Putamen (tissue), 1 donor: ENCODE data around the gene ZNRF2.
"Not testable (repeated sequence)": the region's sequence is repeated elsewhere in the genome, so short reads cannot be mapped to it uniquely, and the experiment has no call there.

ENCODE experiments used
- DNase-seq: peaks from one replicate; pipeline ENCODE4 v3.0.0-alpha.2; 2016; ENCODE audit warnings: low spot score

The ZNRF2 gene

DNA sequence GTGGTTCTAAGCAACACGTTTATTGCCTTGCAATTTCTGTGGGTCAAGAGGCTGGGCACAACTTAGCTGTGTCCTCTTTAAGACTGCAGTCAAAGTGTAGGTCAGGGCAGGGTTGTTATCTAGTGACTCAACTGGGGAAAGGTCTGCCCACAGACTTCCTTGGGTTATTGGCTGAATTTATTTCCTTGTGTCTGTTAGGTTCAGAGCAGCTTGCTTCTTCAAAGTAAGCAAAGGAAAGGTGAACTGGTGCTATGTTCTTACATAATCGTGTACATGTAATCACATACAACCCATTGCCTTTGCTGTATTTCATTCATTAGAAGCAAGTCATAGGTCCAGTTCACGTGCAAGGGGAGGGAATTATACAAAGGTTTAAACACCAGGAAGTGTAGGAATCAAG is 5.9 kb downstream of the ZNRF2 start:
- not testable (repeated sequence) for DNase-seq

DNA sequence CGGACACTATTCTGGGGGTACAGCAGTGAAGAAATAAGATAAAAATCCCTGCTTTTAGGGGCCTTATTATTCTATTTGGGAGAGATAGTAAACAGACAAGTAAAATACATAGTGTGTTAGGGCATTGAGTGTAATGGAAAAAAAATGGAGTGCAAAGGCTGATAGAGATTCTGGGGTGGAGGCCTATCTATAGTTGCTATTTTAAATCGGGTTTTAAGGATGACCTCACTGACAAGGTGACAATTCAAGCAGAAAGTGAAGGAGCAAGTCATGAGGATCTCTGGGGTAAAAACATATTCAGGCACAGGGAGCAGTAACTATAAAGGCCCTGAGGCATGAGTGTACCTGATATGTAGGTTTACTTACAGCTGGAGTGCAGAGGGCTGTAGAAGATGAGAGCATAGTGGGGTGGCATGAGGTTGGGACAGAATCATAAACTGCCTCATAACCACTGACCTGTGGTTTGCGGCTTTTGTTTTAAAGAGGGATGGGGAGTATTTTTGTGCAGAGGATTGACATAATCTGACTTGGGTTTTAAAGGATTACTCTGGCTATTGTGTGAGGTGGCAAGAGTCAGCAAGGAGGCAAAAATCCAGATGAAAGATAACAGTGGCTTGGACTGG is 8.1 kb downstream of the ZNRF2 start:
- not testable (repeated sequence) for DNase-seq

DNA sequence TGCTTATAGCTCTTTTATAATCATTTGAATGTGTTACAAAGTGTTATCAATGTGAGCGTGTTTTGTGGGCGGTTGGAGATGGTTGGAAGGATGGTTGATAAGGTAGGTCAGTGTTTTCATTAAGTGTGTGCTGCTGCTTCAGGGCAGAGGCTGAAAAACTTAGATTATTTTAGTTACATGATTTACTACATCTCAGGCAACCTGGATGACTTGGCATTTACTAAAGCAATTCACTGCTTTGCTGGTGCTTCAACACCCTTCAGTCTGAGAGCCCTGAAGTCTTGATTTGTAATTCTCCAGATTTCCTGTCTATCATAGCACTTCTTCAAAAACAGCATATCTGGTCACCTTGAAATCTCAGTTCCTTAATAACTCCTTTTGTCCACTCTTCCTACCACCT is 11.9 kb downstream of the ZNRF2 start:
- DNase-seq = not testable (repeated sequence)

DNA sequence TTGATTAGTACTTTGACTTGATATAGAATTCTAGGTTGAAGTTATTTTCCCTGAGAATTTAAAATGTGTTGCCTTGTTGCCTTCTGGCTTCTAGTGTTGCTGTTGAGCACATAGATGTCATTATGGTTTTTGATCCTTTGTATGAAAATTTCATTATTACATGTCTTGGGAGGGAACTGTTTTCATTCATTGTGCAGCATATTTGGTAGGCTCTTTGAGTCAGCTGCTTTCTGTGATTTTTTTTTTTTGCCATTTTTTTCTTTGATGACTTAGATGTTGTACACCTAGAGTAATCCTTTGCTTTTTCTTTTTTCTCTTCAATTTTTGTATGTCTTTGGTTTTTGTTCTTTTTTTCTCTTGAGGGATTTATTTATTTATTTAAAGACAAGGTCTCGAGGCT is 13.1 kb downstream of the ZNRF2 start:
- not testable (repeated sequence) for DNase-seq

DNA sequence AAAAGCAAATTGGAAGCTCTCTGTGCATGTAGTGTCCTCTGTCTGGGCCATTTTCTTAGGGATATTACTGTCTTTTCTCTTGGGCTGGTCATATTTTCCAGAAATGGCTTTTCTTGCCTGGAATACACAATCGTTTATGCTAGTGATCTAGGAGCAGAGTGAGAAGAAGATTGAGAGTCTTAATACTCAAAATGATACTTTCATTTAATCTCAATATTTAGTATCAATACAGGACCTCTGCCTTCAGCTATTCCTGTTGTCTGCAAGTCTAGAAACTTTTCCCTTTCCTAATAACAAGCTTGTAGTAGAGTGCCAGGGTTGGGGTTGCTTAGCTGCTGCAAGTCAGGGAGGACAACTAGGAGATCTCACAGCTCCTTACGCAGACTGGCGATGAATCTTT is 14.0 kb downstream of the ZNRF2 start:
- DNase-seq = not testable (repeated sequence)

DNA sequence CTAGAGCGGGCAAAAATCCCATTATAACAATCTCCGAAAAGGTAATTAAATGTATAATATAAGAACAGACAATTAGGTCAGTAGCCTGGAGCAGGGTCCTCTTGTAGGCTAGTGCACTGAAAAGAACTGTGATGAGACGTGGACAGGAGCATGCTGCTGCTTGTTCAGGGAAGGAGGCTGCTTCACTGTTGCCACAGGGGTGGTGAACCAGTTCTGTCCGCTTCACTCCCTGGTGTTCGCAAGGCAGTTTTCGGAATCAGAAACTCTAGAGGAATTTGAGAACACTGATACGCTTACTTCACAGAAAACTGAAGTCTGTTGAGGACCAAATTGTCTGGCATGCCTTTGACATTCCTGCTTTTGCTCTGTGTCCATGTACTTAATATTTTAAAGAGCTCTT is 17.4 kb downstream of the ZNRF2 start:
- no peak for DNase-seq

DNA sequence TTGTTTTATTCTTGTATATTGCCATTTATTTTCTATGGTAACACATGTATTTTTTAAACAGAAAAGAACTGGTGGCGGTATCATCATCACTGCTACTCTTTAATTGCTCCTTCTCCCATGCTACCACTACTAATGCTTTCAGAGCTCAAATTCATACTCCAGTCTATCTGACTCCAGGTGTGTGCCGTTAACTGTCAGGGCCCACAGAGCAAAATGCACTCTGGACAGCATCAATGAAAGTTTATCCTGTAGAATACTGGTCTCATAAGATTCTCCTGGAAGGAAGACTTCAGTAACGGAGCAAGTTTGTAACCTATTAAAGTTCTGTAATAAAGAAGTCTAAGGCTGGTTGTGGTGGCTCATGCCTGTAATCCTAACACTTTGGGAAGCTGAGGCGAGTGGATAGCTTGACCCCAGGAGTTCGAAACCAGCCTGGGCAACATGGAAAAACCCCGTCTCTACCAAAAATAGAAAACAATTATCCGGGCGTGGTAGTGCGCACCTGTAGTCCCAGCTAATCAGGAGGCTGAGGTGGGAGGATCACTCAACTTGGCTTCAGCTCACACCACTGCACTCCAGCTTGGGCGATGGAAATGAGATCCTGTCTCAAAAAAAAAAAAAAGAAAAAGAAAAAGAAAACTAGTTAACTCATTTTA is 18.4 kb downstream of the ZNRF2 start:
- no peak for DNase-seq

DNA sequence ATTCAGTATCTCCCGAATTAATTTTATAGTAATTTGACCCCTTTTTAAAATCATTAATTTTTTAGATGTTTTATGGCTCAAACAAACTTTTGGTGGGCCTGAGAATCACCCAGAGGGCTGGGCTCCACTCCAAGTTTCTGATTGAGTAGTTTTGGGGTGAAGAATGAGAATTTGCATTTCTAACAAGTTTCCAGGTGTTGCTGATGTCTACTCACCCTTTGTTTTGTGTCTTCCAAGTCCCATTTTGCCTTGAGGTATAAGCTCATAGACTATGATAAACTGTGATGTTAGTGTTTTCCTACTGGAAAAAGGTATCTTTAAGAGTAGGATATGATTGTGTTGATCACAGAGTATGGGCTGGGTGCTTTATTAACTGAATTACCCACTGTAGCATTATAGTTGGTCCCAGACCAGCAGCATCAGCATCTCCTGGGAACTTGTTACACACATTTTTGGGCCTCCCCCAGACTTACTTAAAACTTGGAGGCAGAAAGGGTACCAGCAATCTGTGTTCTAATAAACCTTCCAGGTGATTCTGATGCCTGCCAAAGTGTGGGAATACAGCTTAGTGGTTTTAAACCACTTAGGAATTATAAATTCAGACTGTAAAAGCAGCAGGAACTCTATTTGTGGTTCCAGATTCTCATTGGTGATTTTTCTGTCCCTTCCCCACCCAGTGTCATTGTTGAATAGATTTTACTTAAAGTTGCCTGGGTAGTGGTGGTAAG is 19.1 kb downstream of the ZNRF2 start:
- no peak for DNase-seq

DNA sequence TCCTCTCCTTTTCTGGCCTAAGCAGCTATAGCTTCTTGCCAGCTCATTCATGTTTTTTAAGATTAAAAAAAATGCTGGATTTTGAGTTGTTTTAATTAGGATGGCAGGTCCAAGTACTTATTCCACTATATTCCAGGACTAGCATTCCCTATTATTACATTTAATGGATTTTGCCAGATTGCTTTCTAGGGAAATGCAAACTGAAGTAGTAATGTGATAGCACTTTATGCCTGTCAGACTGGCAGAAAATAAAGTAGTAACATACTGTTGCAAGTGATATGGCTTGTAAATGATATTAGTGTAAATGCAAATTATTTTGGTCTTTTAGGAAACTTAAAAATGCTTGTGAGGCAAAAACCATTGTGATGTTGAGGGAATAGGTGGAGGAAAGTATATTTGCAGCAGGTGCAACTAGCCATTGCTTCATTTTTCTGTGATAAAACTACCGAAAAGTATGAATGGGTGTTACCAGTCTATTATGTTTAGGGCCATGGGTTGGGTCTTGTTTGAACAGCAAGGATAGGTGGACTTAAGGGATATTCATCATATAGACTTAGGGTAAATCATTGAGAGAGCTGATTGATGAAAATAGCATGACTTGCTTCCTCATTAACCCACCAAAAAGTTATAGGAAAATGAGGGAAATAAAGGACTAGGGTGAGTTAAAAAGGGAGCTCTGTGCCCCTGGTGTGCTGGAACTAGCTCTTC is 19.9 kb downstream of the ZNRF2 start:
- DNase-seq = no peak

DNA sequence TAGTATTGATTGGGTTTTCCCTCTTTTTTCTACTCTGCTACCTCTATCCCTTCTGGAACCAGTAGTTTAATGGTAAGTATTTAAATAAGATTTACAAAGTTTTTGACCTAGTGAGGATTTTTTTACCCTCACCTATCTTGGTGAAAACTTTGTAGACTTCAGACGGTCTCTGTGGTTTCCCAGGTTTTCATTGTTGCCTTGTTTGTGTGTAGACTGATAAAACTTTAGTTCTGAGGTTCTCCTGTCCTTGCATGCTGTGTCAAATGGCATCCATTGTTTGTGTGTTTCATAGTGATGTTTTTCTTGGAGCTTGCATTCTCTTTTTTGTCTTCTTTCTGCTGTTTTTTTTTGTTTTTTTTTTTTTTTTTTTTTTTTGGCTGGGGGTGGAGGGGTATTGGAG is 22.6 kb downstream of the ZNRF2 start:
- no peak for DNase-seq

DNA sequence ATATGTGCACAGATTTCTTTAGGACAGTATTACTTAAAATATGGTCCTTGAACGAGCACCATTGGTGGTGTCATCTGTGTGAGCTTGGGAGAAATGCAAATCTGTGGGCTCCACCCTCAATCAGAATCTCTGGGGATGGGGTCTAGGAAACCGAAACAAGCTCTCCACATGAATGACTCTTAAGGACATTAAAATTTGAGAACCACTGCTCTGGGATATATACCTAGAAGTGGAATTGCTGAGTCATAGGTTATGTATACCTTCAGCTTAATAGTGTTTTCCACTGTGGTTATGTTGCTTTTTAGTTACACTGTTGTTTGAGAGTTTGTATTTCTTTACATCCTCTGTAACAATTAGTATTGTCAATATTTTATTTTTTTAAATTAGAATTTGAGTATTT is 24.0 kb downstream of the ZNRF2 start:
- no peak for DNase-seq

DNA sequence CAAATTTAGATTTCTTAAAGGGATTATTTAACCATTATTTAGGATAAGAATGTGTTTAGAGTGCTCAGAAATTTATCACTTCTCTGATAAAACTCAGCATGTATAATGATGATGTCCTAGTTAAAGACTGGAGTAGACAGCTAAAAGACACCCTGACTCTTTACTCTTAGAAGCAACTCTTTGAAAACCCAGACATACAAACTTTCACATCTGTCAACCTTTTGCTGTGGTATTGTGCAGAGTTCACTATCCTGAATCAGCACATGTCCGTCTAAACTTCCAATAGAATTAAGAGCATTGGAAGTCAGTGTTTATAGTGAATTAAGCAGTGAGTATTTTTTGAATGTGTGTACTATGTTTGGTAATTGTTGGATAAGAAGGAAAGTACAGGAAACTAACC is 24.9 kb downstream of the ZNRF2 start:
- no peak for DNase-seq

DNA sequence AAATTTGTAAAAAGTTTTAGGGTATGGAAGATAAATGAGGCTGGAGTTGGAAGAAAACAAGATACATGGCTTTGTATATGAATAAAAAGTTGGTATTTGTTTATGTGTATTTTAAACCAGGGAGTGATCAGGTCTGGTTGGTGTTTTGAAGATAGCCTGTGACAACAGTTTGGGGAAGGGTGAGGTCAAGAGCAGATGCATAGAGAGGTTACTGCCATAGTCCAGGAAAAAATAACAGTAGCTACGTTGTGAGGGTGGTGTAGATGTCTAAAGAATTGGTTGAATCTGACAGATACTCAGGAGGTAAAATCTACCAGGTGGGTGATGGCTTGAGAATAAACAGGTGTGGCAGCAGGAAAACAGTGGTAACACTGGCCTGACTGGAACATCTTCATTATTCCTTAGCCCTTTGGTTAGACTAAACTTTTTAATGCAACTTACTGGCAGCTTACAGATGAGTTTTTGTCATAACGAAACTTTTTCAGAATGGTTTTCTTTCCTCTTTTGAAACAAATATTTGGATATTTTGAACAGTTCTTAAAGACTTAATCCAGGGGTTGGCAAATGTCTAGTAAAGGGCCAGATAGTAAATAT is 25.5 kb downstream of the ZNRF2 start:
- DNase-seq = no peak

DNA sequence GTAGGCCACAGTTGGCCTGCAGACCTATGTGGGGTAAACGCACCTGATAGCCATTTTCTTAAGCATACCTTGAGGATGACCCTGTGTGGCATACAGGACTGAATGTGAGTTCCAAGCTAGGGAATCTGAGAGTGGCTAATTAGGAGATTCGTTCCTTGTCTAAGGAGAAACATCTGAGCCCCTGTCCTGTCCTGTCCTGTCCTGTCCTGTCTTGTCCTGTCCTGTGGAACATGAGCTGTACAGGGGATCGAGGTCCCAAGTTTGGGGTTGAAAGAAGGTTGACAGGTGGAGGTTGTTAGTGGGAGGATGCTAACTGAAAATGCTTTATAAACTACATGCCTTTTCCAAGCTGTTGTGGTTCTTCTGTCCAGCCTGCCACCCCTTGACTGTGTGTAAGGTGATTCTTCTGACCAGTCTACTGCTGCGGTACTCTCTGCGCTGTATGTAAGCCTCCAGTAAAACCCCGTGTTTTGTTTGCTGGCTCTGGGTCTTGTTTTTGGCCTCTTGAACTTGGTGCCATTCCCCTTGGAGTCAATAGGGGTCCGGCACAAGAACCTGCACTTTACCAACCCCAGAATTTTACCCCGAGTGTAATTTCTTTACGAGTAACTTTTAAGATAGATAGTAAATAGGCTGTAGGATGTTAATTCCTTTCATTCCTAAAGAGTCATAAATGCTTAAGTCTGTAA is 26.4 kb downstream of the ZNRF2 start:
- DNase-seq = no peak

DNA sequence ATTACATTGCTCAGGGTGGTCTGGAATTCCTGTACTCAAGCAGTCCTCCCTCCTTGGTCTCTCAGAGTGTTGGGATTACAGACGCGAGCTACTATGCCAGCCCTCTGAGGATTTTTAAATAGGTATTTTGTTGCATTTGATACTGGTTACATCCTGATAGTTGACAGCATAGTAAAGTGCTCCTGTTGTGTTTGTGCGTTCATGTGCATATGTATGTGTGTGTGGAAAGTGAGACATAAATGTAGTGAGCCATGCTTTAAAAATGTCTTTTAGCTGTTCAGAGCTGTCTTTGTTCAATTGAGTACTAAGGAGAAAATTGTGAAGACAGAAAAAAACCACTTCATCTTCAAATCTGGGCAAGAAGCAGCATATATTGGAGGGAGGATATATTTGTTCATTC is 27.8 kb downstream of the ZNRF2 start:
- DNase-seq = no peak

DNA sequence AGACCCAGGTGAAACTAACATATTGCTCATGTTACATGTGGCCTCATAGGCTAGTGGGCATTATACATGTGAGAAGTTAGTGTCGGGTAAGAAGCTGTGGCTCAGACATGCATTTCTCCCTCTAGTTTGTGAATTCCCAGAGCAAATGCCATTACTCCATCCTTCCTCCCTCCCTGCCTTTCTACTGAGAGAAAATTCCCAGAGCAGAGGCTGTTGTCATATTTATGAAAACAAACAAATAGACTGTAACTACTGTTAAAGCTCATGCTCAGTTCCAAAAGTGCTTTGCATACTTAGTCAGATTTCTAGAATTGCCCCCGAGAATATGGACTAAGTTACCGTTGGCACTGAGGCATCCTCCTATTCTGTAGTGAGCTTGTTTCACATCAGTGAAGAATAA is 29.0 kb downstream of the ZNRF2 start:
- DNase-seq = no peak

DNA sequence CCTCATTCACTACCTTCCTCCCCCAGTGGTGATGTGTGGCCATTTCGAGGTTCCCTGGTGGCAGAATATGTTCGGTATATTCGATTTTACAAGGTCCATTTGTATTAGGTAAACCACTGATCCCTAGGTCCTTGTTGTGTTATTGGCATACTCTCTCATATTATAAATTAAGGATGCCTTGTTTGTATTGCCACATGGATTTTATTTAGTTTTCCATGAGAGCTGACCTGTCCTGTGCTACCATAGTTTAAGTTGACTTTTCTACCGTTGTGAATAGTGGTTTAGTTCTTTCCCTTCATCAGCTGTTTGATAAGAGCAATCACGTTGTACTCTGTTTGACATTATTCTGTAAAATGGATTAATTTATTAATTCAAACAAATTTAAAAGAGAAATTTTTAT is 29.4 kb downstream of the ZNRF2 start:
- DNase-seq = no peak

DNA sequence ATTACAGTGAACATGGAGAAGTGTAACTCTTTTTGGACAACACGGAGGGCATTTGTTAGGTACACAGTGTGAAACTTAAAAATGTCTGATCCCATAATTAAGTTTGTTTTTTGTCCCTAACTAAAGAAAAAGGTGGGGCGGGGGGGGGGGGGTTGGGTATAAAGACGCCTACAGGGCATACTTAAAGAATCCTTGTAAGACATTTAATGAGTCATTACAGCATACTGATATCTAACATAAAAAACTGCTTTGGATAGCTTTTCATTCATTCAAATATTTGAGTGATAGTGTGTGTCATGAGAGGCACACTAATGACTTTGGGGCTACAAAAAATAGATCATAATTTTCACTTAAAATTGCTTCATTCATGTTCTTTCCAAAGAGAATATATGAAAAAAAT is 31.2 kb downstream of the ZNRF2 start:
- DNase-seq = no peak

DNA sequence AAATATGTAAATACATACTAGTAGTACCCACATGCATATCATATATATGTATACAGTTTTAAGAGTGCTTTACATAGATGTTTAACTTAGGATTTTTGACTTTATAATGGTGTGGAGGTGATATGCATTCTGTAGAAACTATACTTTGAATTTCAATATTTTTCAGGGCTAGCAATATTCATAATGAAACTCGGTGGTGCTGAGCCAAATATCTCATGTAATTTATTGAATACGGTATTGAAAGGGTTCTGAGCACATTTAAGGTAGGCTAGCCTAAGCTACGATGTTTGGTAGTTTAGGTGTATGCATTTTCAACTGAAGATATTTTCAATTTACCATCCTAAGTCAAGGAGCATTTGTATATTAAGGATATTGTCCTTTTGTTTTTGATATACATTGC is 36.0 kb downstream of the ZNRF2 start:
- no peak for DNase-seq

DNA sequence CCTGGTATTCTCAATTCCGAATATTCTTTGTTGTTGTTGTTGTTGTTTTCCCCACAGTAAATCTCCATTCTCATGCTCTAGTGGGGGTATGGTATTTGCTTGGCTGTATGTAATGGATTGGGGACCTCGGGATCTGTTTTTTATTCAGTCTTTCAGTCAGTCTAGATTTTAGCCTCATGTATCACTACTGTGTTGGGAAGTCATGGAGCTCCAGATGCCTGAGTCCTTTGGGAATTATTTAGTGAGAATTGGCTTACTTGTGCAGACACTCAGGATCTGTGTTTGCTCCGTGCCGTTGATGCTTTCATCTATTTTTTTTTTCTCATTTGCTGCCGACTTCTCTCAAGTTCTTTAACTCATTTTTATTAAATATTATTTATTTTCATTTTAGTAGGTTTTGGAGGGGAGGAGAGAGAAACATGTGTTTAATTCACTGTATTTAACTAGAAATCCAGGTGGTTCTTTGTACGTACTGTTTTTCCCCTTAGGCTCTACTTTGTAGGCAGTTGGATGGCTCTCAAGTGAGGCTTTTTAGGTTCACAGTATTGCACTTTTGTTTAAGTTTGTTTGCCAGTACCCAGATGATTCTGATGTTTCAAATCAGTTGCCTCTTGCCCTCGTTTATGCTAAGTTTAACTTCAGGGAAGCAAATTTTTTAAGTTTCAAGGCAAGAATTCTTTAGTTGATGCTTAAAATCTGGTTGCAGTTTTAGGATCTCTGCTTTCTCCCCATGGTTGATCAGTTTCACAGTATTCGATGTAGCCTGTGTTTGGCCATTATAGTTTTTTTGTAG is 36.9 kb downstream of the ZNRF2 start:
- DNase-seq = no peak

DNA sequence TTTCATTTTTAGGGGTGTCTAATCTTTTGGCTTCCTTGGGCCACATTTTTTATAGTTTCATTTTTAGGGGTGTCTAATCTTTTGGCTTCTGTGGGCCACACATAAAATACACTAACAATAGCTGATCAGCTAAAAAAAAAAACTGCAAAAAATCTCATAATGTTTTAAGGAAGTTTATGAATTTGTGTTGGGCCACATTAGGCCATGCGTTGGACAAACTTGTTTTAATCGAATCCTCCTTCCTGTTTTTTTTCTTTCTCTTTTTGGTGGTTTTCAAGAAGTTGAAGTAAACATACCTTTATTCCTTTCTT is 37.4 kb downstream of the ZNRF2 start:
- no peak for DNase-seq
